ENCODE measurements around the gene IL17C.
"Not testable (repeated sequence)": the region's sequence is repeated elsewhere in the genome, so short reads cannot be mapped to it uniquely, and the experiment has no call there.

The IL17C gene

DNA sequence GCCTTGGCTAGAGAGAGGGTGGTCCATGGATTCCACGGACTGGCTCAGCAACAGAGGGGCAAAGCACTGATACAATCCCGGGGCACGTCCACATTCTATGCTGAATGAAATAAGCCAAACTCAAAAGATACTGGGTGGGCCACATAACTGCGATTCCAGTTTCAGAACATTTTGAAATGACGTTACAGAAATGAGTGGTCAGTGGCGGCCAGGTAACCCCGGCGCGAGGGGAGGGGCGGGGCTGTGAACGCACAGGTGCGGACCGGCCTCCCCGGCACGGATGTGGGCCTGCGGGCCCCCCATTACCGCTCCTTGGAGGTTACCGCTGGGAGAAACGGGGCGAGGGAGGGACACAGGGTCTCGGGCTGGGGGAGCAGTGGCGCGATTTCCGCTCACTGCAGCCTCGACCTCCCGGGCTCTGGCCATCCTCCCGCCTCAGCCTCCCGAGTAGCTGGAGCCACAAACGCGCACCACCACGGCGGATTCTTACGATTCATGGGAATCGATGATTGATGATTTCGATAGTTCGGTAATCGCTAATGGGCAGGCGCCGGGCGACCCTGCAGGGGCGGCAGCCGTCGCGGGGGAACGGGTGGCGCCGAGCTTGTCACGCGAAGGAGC lies 24.0 kb downstream of the IL17C start:
- DNase-seq, result no peak

DNA sequence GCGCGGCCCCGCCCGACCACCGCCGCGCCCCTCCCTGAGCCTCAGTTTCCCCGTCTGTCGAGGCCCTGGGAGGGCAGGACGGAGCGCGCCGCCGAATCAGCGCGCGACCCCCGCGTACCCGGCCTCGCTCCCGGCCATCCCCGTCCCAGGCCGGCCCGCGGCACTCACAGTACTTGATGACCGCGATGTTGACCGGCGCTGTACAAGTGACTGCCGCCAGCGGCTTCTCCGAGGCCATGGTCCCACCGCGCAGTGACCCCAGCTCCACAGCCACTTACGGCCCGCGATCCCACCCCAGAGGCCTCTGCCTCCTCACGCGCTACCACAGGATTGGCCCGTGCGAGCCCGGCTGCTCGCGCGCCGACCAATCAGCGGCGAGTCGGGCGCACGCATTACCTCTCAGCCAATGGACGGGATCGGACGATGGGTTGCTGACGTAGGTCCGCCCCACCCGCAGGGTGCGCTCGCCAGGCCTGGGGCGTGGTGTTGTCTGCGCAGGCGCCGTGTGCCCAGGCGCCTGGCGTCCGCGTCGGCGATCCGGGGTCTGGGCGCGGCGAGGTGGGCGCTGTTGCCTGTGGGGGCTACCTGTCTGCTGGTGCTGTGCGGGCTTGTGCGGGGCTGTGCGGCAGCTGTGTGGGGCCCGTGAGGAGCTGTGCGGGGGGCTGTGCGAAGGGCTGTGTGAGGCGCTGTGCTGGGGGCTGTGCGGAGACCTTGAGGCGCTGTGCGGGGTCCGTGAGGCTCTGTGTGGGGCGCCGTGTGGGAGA lies 24.7 kb downstream of the IL17C start, which contains the start of gene MVD:
Gene MVD, minus strand, starts transcription at position 249 of the 764 bp plus-strand sequence. Its CDS starts 11 bp downstream, at position 238.
- peak; percentile 96 for DNase-seq

GRCh38 chr16:88665148-88665547 lies 26.8 kb downstream of the IL17C start:
- DNase-seq, result no peak

DNA sequence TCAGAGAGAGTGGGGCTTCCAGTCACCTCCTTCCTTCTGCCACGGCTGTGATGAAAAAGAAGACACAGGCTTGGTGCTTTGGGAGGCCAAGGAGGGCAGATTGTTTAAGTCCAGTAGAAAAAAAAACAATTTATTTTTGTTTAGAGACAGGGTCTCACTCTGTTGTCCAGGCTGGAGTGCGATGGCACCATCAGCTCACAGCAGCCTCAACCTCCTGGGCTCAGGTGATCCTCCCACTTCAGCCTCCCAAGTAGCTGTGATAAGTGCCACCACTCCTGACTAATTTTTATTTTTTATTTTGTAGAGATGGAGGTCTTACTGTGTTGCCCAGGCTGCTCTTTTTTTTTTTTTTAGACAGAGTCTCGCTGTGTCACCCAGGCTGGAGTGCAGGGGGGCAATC lies 27.2 kb downstream of the IL17C start:
- DNase-seq, result no peak

DNA sequence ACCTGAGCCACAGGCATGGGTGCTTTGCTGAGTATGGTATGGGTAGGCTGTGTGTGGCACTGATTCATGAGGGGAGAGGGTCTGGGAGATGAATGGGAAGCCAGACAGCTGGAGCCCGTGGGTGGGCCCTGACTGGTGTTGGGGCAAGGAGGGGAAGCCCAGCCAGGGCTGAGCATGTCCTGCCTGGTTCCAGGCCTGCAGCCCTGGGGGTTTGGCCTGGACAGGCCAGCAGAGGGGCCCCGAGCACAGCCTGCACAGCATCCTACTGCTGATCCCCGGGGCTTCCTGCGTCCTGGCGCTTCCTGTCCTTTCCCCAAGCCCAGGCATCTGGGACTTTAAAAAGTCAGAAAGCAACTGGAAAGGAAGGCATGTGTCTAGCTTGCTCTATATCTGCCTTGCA lies 29.1 kb downstream of the IL17C start:
- no peak for DNase-seq

GRCh38 chr16:88669493-88669892 lies 31.1 kb downstream of the IL17C start:
- DNase-seq, result not testable (repeated sequence)

- no peak for DNase-seq
These were observed 31.6 kb downstream of the IL17C start for GRCh38 chr16:88669980-88670379.

GRCh38 chr16:88671806-88672205 lies 33.4 kb downstream of the IL17C start:
- DNase-seq, result no peak

- no peak for DNase-seq
These were observed 34.4 kb downstream of the IL17C start for GRCh38 chr16:88672776-88673175.

DNA sequence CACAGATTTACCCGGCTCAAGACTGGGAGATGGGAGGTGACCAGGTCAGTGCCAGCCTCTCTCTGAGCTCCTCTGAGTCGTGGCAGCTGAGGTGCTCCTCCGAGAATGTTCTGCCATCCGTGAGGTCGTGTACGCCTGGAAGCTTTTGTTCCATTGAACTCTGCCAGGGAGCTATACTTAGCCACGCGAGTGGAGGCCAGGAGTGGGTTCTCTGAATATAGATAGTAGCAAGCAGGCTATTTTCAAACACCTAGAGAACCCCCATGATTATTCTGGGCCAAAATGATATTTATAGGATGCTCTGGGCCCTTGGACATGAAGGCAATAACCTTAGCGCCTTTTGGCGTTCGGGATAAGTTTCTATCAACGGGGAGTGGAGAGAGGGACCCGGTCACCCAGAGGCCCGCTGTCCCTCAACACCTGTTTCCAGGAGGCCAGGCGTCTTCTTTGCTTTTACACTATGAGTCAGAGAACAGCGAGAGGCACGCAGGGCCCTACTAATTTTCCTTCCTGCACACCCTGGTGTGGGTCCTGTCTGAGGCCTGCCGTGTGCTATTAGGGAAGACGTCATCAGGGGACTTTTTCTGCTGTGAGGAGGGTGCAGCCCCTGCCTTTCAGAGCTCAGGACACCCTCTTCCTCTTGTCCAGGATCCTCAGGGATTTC lies 35.5 kb downstream of the IL17C start:
- DNase-seq, result no peak

DNA sequence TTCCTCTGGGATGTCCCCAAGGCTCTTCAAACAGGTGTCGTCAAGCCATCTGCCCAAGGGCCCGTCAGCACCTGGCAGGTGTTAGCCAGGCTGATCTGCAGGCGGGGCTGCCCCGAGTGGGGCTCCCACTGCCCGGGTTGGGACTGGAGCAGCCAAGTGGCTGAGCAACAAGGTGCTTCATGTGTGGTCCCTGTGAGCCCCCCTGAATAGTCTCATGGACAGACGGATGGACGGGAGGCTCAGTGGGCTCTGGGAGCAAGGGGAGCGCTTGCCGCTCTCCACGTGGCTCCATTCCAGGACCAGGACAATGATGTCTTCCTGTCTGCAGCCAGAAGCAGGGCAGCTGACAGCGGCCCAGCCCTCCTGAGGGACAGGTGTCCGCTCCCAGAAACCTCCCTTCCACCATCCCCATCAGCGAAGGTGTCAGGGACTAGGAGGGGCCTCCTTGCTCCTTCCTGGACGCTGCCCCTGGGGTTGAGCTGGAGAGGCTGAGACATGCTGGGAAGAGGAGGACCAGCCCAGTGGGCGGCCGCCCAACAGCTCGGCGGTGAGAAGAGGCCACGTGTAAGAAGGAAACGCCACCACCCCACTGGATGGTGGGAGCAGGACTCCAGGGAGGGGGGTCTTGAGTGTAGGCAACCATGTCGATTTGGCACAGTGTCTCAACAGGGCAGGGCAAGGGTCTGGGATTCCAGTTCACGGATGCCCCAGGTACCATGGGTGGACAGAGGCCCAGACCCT lies 38.3 kb downstream of the IL17C start:
- DNase-seq, result no peak

DNA sequence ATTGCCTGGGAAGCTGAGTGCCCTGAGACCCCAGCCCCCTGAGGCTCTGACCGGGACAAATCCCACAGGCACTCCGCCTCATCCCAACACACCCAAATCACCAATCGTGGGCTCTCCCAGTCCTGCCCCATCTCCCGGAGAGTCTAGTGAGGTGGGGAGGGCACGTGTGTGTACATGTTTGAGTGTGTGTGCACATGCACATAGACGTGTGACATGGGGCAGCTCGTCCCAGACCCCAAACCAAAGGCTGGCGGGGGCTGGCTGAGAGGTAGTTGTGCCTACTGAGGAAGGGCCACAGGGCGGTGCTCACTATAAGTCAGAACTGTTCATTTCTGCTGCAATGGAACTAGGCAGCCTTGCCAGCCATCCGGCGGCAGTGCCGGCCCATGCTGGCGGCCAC lies 39.3 kb downstream of the IL17C start:
- no peak for DNase-seq

DNA sequence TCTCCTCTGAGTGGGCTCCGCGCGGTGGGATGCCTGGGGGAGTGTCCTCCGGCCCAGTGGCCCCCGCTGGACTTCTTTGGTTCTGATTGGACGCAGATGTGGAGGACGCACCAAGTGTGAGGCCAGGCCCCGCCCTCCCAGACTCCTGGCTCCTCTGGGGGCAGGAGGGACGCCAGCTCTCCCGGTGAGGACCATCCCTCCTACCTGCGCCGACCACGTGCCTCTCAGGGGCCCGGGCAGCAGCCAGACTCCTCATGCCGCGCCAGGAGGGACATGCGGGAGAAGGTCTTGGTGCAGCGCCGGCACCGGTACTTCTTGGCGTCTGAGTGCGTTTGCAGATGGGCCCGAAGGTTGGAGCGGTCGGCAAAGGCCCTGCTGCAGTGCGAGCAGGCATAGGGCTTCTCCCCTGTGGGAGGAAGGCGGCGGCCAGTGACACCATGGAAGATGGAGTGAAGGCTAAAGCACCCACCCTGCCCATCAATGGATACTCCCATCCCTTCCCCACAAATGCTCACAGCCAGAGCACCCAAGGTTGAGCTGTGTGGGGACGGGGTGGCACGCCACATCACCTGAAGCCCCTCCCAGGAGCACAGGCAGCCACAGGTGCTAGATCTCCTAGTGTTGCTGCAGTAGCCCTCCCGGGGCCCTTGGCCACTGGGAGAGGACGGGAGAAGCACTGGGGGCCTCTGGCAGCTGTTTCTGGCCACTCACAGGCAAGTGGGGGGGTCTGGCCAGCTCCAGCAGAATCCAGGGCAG lies 40.0 kb downstream of the IL17C start:
- no peak for DNase-seq

GRCh38 chr16:88680554-88681083 lies 42.2 kb downstream of the IL17C start:
- DNase-seq, result no peak

DNA sequence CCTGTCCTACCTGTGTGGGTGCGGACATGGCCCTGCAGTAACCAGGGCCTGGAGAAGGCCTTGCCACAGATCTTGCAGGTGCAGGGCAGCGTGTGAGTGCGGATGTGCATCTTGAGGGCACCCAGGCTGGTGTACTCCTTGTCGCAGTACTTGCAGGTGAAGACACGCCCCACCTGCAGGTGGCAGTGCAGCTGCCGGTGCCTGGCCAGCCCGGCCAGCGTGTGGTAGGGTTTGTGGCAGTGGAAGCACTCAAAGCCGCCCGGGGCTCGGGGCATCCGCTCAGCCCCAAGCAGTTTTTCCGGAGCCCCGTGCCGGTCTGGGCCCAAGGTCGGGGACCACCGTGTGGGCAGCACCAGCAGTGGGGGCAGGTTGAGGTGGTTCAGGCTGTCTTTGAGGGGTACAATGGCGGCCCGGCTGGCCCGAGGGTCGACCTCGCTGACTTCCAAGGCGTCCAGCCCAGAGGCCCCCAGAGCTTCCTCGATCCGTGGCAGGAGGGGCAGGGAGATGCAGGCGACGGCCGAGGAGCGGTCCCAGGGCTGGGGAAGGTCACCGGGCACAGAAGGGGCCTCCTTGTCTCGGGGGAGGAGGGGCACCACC lies 42.8 kb downstream of the IL17C start:
- DNase-seq, result no peak

- no peak for DNase-seq
These were observed 43.5 kb downstream of the IL17C start for GRCh38 chr16:88681709-88682451.

GRCh38 chr16:88684569-88685155 lies 46.3 kb downstream of the IL17C start:
- no peak for DNase-seq

DNA sequence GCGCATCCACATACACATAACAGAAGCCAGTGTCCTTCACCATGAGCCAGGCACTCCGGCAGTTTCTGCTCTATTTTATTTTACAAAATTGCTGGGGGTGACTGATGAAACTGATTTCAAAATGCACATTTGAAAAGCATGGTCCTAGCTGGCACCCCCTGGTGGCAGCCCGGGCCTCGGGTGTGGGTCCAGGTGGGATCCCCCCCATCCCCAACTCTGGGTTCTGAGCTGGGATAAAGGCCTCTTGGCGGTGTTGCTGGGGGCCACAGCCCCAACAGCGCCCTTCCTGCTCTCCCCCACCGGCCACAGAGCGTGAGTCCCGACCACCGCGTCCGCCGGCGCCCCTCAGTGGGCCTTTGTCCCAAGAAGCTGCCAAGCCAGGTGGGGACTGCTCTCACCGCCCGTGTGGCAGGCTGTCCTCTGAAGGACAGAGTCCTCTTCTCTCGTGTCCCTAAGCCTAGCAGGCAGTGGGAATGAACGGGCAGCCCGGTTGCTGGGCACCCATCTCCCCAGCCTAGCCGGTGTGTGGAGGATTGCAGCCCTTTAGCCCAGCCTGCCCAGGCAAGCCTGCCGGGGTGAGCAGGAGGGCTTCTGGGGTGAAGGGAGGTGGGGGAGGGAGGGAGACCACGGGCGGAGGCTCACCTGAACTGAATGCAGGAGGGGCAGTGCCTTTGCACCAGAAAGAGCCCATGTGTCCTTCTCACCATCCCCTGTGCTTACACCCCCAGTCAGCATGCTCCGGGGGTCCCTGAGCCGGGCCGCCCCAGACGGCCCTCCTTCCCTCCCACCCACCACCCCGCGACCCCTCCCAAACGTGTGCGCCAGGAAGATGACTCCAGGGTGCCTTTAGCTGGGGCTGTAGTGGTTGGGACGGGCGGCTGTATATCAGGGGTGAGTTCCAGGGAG lies 47.0 kb downstream of the IL17C start:
- DNase-seq, result no peak

- DNase-seq, result no peak
These were observed 47.7 kb downstream of the IL17C start for GRCh38 chr16:88686062-88686438.

Measured in activated gamma-delta T cell (primary cell).